ENCODE results near the gene CNTN4. TPM values are rescaled to one million over a fixed set of nuclear protein-coding genes. Genes with fewer than 3 reads are reported as not detected.

CNTN4 gene
- total and polyA plus RNA-seq, 2 of the 8 experiments (the other 6 are each of a cell fraction or from before 2014, with no cell fraction given): 0.41 to 2.2 TPM

DNA sequence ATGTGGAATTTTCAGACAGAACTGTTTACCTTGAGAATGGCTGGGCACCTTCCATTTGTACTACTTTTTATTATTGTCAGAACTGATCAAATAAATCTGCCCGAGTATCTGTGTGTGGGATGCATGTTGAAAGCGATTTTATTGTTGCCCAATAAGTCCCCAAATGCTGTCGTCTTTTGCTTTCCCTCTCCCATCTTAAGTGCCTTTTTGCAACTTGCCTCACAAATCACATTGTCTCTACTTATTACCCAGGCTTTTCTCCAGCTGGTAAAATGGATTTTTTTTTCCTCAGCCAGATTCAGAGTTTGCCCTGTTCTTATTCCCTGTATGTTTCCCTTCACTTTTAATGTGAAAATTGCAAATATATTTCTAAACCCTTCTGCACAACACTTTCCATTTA is 163.1 kb downstream of the CNTN4 start:
- H2AK5ac ChIP-seq (ENCODE audit: low read depth, low read length): no peak overlapping the region
- no peaks in the 10 kb centered on the region for H3K23me2 ChIP-seq (ENCODE audit: low read depth, low read length)
- H4K91ac ChIP-seq (replicated peaks; ENCODE audit: insufficient read length, low read length): no peak overlapping the region
- no peak overlapping the region for H2BK120ac ChIP-seq (replicated peaks; ENCODE audit: low read depth, low read length)
- no peaks in the 10 kb centered on the region for H3K36me3 ChIP-seq (ENCODE audit: control insufficient read depth in 2 of 4, insufficient read depth in 4 of 4, low read length in 3 of 4)
- H3K56ac ChIP-seq (replicated peaks; ENCODE audit: insufficient read length, low read depth, low read length): no peak overlapping the region
- no peak overlapping the region for H4K5ac ChIP-seq (ENCODE audit: insufficient read length, low read depth, low read length)
- H3K4ac ChIP-seq (replicated peaks; ENCODE audit: insufficient read length, low read depth, low read length): no peak overlapping the region
- H3K9ac ChIP-seq (replicated peaks in 1 of 4; ENCODE audit: extremely low read depth in 1 of 4, low read depth in 3 of 4, low read length in 3 of 4): no peak overlapping the region
- 90% methylated on average over 3 of the region's 3 CpGs; no CpG with 5 or more reads in 1 of the 2 experiments for WGBS, 2 experiments (ENCODE audit: extremely low coverage in 1 of 2, insufficient coverage in 1 of 2, insufficient read length in 1 of 2, insufficient replicate concordance in 2 of 2, low coverage in 1 of 2, low lambda C conversion rate in 2 of 2, missing lambda C conversion rate in 1 of 2)
- ChIA-PET CTCF (ENCODE audit: partially characterized antibody) (interaction anchor here (1.1 kb wide), 1 partner anchor 343 kb away, joined by 3 read pairs; no protein-coding TSS in a partner anchor), POLR2A (ENCODE audit: partially characterized antibody) (no interaction called here)
- no peaks in the 10 kb centered on the region for H3K9me3 ChIP-seq (ENCODE audit: insufficient read depth in 2 of 2, low read depth in 1 of 2, low read length in 1 of 2)
- no peak overlapping the region for H2BK12ac ChIP-seq (ENCODE audit: low read depth, low read length)
- H2BK20ac ChIP-seq (ENCODE audit: low read length): no peak overlapping the region
- H4K20me1 ChIP-seq (replicated peaks in 1 of 2; ENCODE audit: control insufficient read depth in 1 of 2, insufficient read depth in 2 of 2, low read length in 2 of 2): no peaks in the 10 kb centered on the region
- H2AFZ ChIP-seq (ENCODE audit: low read length): no peak overlapping the region
- FAIRE-seq (no peak), DNase-seq (ENCODE audit: low read depth in 1 of 2, low spot score in 2 of 2) (no peak)
- H2BK5ac ChIP-seq (ENCODE audit: low read depth, low read length): no peak overlapping the region
- H3K79me1 ChIP-seq (ENCODE audit: low read depth, low read length): no peaks in the 10 kb centered on the region
- no peak overlapping the region for H4K8ac ChIP-seq (ENCODE audit: extremely low read depth, insufficient read depth, low read length)
- H3K23ac ChIP-seq (ENCODE audit: insufficient read length): no peak overlapping the region
- H3K18ac ChIP-seq (ENCODE audit: extremely low read depth, low read length): no peak overlapping the region
- no peak overlapping the region for H3K27ac ChIP-seq (ENCODE audit: low read depth, low read length)
- no peaks in the 10 kb centered on the region for H3K27me3 ChIP-seq (replicated peaks in 1 of 4; ENCODE audit: control insufficient read depth in 3 of 4, extremely low read depth in 1 of 4, insufficient read depth in 3 of 4, low read length in 3 of 4)
- H2BK15ac ChIP-seq (ENCODE audit: low read length): no peak overlapping the region
- H3K79me2 ChIP-seq (ENCODE audit: control insufficient read depth in 1 of 2, insufficient read depth in 2 of 2, low read length in 2 of 2): no peaks in the 10 kb centered on the region
- H3K4me1 ChIP-seq (replicated peaks in 1 of 4; ENCODE audit: control insufficient read depth in 3 of 4, insufficient read depth in 4 of 4, low read length in 3 of 4): no peaks in the 10 kb centered on the region
- H3K4me2 ChIP-seq (ENCODE audit: insufficient read depth in 1 of 2, low read depth in 2 of 2, low read length in 2 of 2): no peak overlapping the region
- H3K4me3 ChIP-seq (ENCODE audit: extremely low read depth in 1 of 4, insufficient read depth in 2 of 4, low read depth in 3 of 4, low read length in 4 of 4): no peak overlapping the region
- no peak overlapping the region for H3K14ac ChIP-seq (ENCODE audit: insufficient read length)
- TF ChIP-seq RNF2 (IDR thresholded peaks at IDR 0.05; ENCODE audit: borderline replicate concordance, low read depth, low read length, missing control alignments, poor library complexity, severe bottlenecking): no peak
- TF ChIP-seq RBBP5 (IDR thresholded peaks at IDR 0.05; ENCODE audit: borderline replicate concordance, low read depth, low read length): no peak
- TF ChIP-seq SIRT6 (IDR thresholded peaks at IDR 0.05; ENCODE audit: low read length): no peak
